Mononuclear cell (primary cell): ENCODE measurements around the gene NOXA1. TPM values are rescaled to one million over a fixed set of nuclear protein-coding genes. Genes with fewer than 3 reads are reported as not detected.
"Not testable (repeated sequence)": the region's sequence is repeated elsewhere in the genome, so short reads cannot be mapped to it uniquely, and the experiment has no call there.

Experiments used
- H3K27me3 ChIP-seq: 2 replicates; pipeline ENCODE4 v1.6.0; 2011; ENCODE audit warnings: low read length, control low read depth; ENCODE audit not compliant: insufficient read depth
- H3K4me1 ChIP-seq: 2 replicates; pipeline ENCODE4 v1.5.1; 2011; ENCODE audit warnings: mild to moderate bottlenecking, low read length, control low read depth; ENCODE audit not compliant: insufficient read depth
- H3K4me3 ChIP-seq: 2 replicates; pipeline ENCODE4 v1.5.1; 2011; ENCODE audit warnings: mild to moderate bottlenecking, low read length, moderate library complexity
- H3K9me3 ChIP-seq: 2 replicates; pipeline ENCODE4 v1.5.1; 2011; ENCODE audit warnings: low read depth, mild to moderate bottlenecking, control low read depth, low read length
- total RNA-seq: library from RNA; depleted of rRNA; stranded (reverse); fragments of >200 nt; gene quantifications from one replicate; pipeline ENCODE4 v1.2.3, GENCODE V29; 2012

Gene NOXA1
- total RNA-seq, 1 donor, result 2.2 TPM

DNA sequence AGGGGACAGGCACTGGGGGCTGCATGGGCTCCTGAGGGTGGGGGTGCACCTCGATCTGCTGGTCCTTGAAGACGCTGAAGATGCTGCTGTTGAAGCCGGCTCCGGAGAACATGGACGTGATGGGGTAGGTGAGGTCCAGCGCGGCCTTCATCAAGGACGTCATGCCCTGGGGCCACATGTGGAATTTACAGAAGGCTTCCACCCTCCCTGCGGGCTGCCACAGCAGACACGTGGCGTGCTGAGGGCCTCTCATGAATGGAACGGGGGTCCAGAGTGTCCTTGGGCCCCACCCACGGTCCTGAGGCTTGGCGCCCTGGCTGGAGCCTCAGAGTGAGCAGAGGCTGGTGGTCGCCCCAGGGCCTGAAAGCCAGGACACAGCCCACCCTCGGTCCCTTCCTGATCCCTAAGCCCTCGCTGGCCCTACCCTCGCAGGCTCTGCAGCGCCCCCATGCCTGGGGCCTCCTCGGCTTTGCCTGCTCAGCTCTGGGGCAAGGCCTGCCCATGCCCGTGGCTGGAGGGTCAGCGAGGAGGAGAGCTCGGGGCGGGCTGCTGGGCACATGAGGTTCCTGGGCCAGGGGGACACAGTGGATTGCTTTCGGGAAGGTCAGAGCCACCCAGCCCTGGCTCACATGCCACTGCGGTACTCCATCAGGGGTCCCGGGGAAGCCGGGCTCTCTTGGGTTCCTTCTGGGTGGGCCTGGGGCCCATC lies 41.3 kb downstream of the NOXA1 start:
- Histone ChIP-seq H3K27me3 (no peaks in the 10 kb centered on the region), H3K4me3 (no peak overlapping the region), H3K9me3 (no peaks in the 10 kb centered on the region)

GRCh38 chr9:137465000-137465719 lies 42.0 kb downstream of the NOXA1 start:
- H3K9me3 ChIP-seq, result no peaks in the 10 kb centered on the region
- H3K4me1 ChIP-seq, result peaks cover 29% of the 10 kb centered on the region
- no peaks in the 10 kb centered on the region for H3K27me3 ChIP-seq
- no peak overlapping the region for H3K4me3 ChIP-seq

More for the DNA sequence above, 41.3 kb downstream of the NOXA1 start:
- peaks cover 36% of the 10 kb centered on the region for H3K4me1 ChIP-seq

DNA sequence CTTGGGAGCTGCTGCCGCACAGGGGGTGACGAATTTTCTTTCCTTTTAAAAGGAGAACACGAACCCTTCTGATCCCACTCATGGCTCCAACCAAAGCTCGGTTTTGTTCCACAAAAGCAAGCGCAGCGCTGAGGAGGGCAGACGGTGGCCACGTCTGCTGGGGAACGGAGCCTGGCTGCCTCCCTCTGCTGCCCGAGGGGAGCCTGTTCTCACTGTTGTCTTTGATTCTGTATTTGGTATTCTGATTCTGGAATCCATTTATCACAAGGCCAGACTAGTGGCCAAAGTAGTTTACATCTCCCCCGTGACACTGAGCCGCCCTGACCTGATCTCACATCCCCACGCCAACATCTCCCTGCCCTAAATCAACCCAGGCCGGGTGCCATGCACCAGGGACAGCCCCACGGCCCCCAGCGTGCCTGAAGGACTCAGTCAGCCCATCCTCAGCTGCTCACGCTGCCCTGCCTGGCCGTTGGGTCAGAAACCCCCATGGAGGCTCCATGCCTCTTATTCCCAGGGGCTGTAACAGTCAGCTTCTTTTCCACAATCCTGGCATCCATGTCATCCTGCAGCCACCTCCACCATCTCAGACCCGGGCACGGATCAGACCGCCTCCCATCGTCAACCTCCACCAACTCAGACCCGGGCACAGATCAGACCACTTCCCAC lies 42.7 kb downstream of the NOXA1 start:
- Histone ChIP-seq H3K4me3 (no peak overlapping the region), H3K27me3 (no peaks in the 10 kb centered on the region), H3K9me3 (no peaks in the 10 kb centered on the region), H3K4me1 (peaks cover 22% of the 10 kb centered on the region)

GRCh38 chr9:137466389-137467085 lies 43.3 kb downstream of the NOXA1 start:
- peaks cover 15% of the 10 kb centered on the region for H3K4me1 ChIP-seq
- not testable (repeated sequence) for H3K4me3 ChIP-seq, H3K27me3 ChIP-seq, H3K9me3 ChIP-seq

GRCh38 chr9:137467161-137467581 lies 44.0 kb downstream of the NOXA1 start:
- Histone ChIP-seq H3K27me3 (no peaks in the 10 kb centered on the region), H3K4me1 (peaks cover 9% of the 10 kb centered on the region), H3K9me3 (no peaks in the 10 kb centered on the region), H3K4me3 (no peak overlapping the region)

DNA sequence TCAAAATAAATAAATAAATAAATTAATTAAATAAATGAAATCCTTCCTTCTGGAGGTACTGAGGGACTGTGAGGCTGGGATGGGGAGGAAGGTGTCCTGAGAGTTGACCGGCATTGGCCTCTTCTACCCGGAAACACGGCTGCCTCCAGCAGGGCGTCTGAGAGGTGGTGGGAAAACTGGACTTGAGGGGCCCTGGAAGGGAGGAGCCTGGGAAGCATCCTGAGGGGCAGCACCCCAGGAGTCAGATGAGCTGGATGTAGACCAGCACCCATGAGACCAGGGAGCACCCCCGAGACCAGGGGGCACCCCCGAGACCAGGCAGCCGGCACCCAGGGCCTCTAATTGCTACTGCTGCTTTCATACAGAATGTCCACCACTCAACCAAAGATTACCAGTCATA lies 44.7 kb downstream of the NOXA1 start:
- Histone ChIP-seq H3K4me1 (peaks cover 2% of the 10 kb centered on the region), H3K9me3 (no peaks in the 10 kb centered on the region), H3K4me3 (no peak overlapping the region), H3K27me3 (no peaks in the 10 kb centered on the region)

GRCh38 chr9:137470785-137471184 lies 47.6 kb downstream of the NOXA1 start:
- Histone ChIP-seq H3K4me3 (no peak overlapping the region), H3K9me3 (peaks cover 2% of the 10 kb centered on the region)

GRCh38 chr9:137474271-137474670 lies 51.1 kb downstream of the NOXA1 start:
- H3K4me3 ChIP-seq, result no peak overlapping the region
- no peaks in the 10 kb centered on the region for H3K4me1 ChIP-seq
- peaks cover 6% of the 10 kb centered on the region for H3K9me3 ChIP-seq
- no peaks in the 10 kb centered on the region for H3K27me3 ChIP-seq

More at GRCh38 chr9:137470785-137471184, 47.6 kb downstream of the NOXA1 start:
- Histone ChIP-seq H3K4me1 (no peaks in the 10 kb centered on the region), H3K27me3 (no peaks in the 10 kb centered on the region)

DNA sequence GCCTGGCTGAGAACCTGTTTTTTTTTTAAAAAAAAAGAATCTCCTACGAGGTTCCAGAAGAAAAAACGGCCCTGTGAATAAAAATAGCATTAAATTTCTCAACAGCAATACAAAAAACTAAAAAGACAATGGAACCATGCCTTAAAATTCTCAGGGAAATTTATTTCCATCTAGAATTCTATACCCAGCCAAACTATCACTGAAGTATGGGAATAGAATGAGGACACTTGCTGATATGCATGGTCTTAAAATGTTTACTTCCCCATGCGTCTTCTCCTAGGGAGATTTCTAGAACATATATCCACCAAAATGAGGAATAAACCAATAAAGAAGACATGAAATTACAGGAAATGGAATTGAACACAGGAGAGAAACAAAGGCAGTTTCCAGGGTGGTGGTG lies 52.5 kb downstream of the NOXA1 start:
- no peaks in the 10 kb centered on the region for H3K27me3 ChIP-seq
- H3K9me3 ChIP-seq, result peaks cover 6% of the 10 kb centered on the region
- no peak overlapping the region for H3K4me3 ChIP-seq
- H3K4me1 ChIP-seq, result no peaks in the 10 kb centered on the region

DNA sequence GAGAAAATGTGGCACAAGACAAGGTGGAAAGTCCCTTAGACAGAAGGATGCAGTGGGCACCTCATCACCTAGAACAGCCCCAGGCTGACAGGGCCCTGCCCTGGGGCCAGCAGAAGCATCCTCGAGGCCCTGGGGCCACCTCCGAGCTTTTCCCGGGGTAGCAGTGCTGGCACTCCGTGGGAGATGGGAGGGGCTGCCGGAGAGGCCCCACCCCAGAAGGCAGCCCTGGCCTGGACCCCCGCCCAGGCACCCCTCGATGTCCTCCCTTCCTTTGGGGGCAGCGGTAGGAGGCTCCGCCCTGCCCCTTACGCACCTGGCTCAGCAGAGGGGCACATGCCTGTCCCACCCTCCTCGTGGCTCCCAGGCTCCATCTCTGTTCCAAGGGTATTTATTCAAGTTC lies 53.7 kb downstream of the NOXA1 start:
- no peaks in the 10 kb centered on the region for H3K4me1 ChIP-seq
- no peak overlapping the region for H3K4me3 ChIP-seq
- no peaks in the 10 kb centered on the region for H3K27me3 ChIP-seq
- H3K9me3 ChIP-seq, result peaks cover 6% of the 10 kb centered on the region

DNA sequence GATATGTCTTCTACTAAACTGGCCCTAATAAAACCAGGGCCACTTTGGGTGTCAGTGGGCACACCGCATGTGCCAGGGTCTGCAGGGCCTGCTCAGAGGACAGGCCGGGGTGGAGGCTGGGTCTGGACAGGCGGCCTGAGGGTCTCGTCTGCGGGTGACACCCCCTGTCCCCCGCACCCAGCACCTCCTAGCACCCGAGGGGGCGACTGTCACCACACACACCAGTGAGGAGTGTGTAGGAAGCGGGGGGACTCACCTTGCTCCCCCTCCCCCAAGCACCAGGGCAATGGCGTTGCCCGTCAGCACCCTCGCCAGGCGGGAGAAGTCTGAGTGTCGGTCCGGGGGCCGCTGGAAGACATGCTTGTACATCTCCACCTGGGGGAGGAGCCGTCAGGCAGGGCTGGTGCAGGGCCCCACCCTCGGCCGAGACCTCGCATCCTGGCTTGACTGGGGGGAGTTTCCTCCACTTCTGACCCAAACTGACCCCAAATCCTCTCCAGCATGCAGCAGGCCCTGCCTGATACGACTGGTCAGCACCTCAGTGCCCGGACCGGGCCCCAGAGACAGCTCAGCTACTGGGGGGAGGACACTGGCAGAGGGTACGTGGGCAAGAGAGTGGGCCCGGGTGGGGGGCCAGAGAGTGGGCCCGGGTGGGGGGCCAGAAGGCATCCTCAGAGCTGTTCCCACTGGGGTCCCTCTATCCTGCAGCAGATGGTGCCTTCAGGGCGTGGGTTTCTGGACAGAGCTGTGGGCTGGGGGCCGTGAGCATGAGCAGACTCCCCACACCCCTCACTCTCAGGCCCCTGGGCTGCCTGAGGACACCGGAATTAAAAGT lies 54.8 kb downstream of the NOXA1 start:
- H3K27me3 ChIP-seq, result no peaks in the 10 kb centered on the region
- H3K9me3 ChIP-seq, result peaks cover 6% of the 10 kb centered on the region
- no peak overlapping the region for H3K4me3 ChIP-seq
- peaks cover 8% of the 10 kb centered on the region for H3K4me1 ChIP-seq

DNA sequence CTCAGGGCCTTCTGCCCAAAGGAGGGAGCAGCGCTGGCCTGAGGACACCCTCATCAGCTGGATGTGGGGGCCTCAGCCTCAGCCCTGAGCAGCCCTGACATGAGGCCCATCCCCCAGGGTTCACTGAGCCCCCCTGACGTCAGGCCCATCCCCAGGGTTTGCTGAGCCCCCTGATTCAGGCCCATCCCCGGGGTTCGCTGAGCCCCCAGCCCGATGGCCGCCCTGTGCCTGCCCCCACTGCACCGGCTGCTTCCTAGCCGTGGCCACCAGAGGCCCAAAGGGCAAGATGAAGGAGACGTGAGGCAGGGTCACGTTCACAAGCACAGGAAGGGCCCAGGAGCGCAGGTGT lies 55.4 kb downstream of the NOXA1 start:
- no peaks in the 10 kb centered on the region for H3K27me3 ChIP-seq
- no peak overlapping the region for H3K4me3 ChIP-seq
- H3K9me3 ChIP-seq, result peaks cover 6% of the 10 kb centered on the region
- peaks cover 8% of the 10 kb centered on the region for H3K4me1 ChIP-seq

DNA sequence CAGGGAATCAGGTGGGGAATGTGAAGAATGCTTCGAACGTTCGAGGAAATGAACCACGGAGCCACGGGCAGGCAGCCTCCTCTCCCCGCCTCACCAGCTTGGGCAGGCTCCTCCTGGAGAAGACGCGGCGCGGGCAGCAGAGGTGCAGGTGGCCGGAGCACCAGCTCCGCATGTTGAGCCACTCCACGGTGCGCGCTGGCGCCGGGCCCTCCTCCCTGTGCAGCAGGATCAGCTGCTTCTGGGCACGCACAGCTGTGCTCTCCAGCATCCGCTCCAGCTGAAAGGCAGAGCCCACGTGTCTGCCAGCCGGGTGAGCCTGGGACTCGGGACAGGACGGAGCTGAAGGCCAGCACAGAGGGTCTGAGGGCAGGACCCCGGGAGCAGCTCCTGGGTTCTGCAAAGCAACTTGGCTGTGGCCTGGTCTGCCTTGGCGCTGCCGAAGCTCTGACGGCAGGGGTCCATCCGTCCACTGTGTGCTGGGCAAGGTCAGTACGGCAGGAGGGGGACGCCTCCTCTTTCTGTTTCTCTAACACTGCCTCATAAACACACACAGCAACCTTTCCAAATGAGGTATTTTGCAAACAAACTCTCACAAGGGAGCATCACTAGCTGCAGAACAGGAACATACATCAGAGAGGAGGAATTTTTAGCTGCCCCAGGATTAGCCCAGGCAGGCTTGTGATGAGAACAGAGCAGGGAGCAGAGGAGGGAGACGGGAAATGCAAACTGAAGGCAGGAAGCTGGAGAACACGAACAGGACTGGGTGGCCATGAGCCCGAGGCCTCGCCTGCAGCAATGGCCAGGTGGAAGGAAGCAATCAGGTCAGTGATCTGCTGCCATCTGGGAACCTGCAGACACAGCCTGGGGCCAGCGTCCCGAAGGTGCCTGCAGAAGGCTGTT lies 56.0 kb downstream of the NOXA1 start:
- no peaks in the 10 kb centered on the region for H3K27me3 ChIP-seq
- peaks cover 6% of the 10 kb centered on the region for H3K9me3 ChIP-seq
- H3K4me1 ChIP-seq, result peaks cover 8% of the 10 kb centered on the region
- no peak overlapping the region for H3K4me3 ChIP-seq
